GM23338 (cell line): ENCODE results near the gene TRIML1.

ENCODE experiments used
- CTCF ChIP-seq, 2 experiments: fragments of 200-600 bp in 1 of 2; sonication (generic) in 1 of 2; conservative IDR thresholded peaks; 2 replicates each; pipeline versions ENCODE4 v1.5.1 to v1.6.1; 2016 to 2017; ENCODE audit warnings: antibody characterized with exemption in 2 of 2, low read depth in 2 of 2, mild to moderate bottlenecking in 2 of 2, moderate library complexity in 1 of 2
- EZH2 ChIP-seq: fragments of 200-600 bp; sonication (generic); IDR thresholded peaks from one replicate; pipeline ENCODE4 v1.8.0; 2017; ENCODE audit warnings: antibody characterized with exemption, mild to moderate bottlenecking, low read depth; ENCODE audit not compliant: unreplicated experiment
- REST ChIP-seq: IDR thresholded peaks from one replicate; pipeline ENCODE4 v1.6.1; 2018; ENCODE audit warnings: antibody characterized with exemption; ENCODE audit not compliant: unreplicated experiment
- ZNF114 ChIP-seq: fragments of 250-450 bp; sonication (Bioruptor Pico); IDR thresholded peaks from 2 replicates; pipeline ENCODE4 v1.5.0; 2020; ENCODE audit warnings: mild to moderate bottlenecking, moderate library complexity
- ZNF462 ChIP-seq: fragments of 250-450 bp; sonication (Bioruptor Pico); IDR thresholded peaks from 2 replicates; pipeline ENCODE4 v1.5.0; 2020; ENCODE audit warnings: mild to moderate bottlenecking, moderate library complexity

GRCh38 chr4:188145601-188146000 lies 6.4 kb downstream of the TRIML1 start:
- TF ChIP-seq CTCF (conservative IDR thresholded peaks at IDR 0.05; ENCODE audit: low read depth in 2 of 2), result no peak
- TF ChIP-seq ZNF462 (CRISPR knock-in tag), result no peak
- no peak for TF ChIP-seq ZNF114 (CRISPR knock-in tag)
- no peak for TF ChIP-seq EZH2
- TF ChIP-seq REST, result no peak
